Right lobe of liver (tissue), 6 donors: Measurements from ENCODE around the gene RRM1. TPM values are rescaled to one million over a fixed set of nuclear protein-coding genes. Genes with fewer than 3 reads are reported as not detected.
A peak's percentile ranks its signal among the peaks of the same experiment; 100 is the strongest.

ENCODE experiments used
- ATAC-seq, 4 donors: fragments of 200-7000 bp; cut with Tn5 transposase; one replicate each; pipeline ENCODE4 v1.9.1; 2020; ENCODE audit warnings: mild to moderate bottlenecking in 4 of 4, moderate library complexity in 4 of 4
- DNase-seq, 3 donors: peaks; one replicate each; pipeline ENCODE4 v3.0.0-alpha.2; 2020
- H3K27ac ChIP-seq, 3 donors: fragments of 200-600 bp; one replicate each; pipeline ENCODE4 v1.8.0; 2022
- H3K27me3 ChIP-seq, 2 donors: fragments of 200-600 bp; one replicate each; pipeline ENCODE4 v1.8.0; 2022
- H3K36me3 ChIP-seq, 4 donors: fragments of 200-600 bp; sonication (generic) in 1 of 4; one replicate each; pipeline versions ENCODE4 v1.5.1 to v1.8.0; 2017 to 2022; ENCODE audit warnings: control low read depth in 1 of 4
- H3K4me1 ChIP-seq, 4 donors: fragments of 200-600 bp; sonication (generic) in 1 of 4; one replicate each; pipeline versions ENCODE4 v1.5.1 to v1.8.0; 2017 to 2022; ENCODE audit warnings: control low read depth in 1 of 4
- H3K4me3 ChIP-seq, 3 donors: fragments of 200-600 bp; one replicate each; pipeline ENCODE4 v1.8.0; 2022
- H3K9me3 ChIP-seq, 4 donors: fragments of 200-600 bp; sonication (generic) in 1 of 4; one replicate each; pipeline versions ENCODE4 v1.5.1 to v1.8.0; 2017 to 2022; ENCODE audit warnings: control low read depth in 1 of 4
- CTCF ChIP-seq, 4 donors: fragments of 200-600 bp in 3 of 4; fragments of 450-650 bp in 1 of 4; IDR thresholded peaks; one replicate each; pipeline versions ENCODE4 v1.5.1 to v1.8.0; 2016 to 2022; ENCODE audit warnings: antibody characterized with exemption in 4 of 4, mild to moderate bottlenecking in 2 of 4
- POLR2A ChIP-seq: fragments of 450-650 bp; IDR thresholded peaks from one replicate; pipeline ENCODE4 v1.6.1; 2017; ENCODE audit warnings: antibody characterized with exemption, mild to moderate bottlenecking
- WGBS: methylation state at CpG from one replicate; pipeline ENCODE4 v1.1.6; 2018; ENCODE audit warnings: low coverage, low lambda C conversion rate; ENCODE audit not compliant: insufficient coverage; ENCODE audit errors: missing lambda C conversion rate; 5-methylcytosine and 5-hydroxymethylcytosine counted together
- intact Hi-C, 2 donors: fragments of 100-400 bp; cut with DNase I; formaldehyde crosslinking; loops; one replicate each; pipeline versions ENCODE4 v1.11.2 to v1.14.1; 2022
- total RNA-seq, 6 experiments: library from RNA; depleted of rRNA in 2 of 6; stranded (reverse); fragments of >200 nt in 2 of 6; fragmentation: NEBNext Ultra II Directional in 3 of 6; extraction: Animal tissue kit (Norgen Biotek cat#: 25700) in 3 of 6; gene quantifications; one replicate each; pipeline versions ENCODE4 v1.1.0 to v1.2.4, GENCODE V29; 2016 to 2023
- donor health status: DM: no; HTN: yes; CAD: no.
- donor health status: DM: no; HTN: no; CAD: no.
- donor health status: DM: no; HTN: no; CAD: no.
- donor health status: DM: no; HTN: yes; CAD: no.
- donor health status: DM: no; HTN: yes; CAD: no.

Gene RRM1
- total RNA-seq, 6 experiments from 2014 or later = 14.0 to 24.3 (median 16.7) TPM

- Histone ChIP-seq H3K36me3 (peaks cover 0 to 25% (median 5%) of the 10 kb centered on the region in 4 donors), H3K4me3 (no peak overlapping the region), H3K4me1 (peaks cover 0 to 4% (median 0%) of the 10 kb centered on the region in 4 donors), H3K9me3 (no peaks in the 10 kb centered on the region), H3K27me3 (no peaks in the 10 kb centered on the region), H3K27ac (no peak overlapping the region)
- WGBS = 67% methylated on average over 2 of the region's 2 CpGs
- TF ChIP-seq CTCF (IDR thresholded peaks at IDR 0.05) = no peak
- TF ChIP-seq POLR2A = no peak
- intact Hi-C loops = no loop called here
- no peak for DNase-seq
- ATAC-seq = no peak
These were observed 4.3 kb upstream of the RRM1 start for GRCh38 chr11:4090258-4090657.

GRCh38 chr11:4092026-4092425 lies 2.6 kb upstream of the RRM1 start:
- ATAC-seq = no peak
- Histone ChIP-seq H3K27me3 (no peaks in the 10 kb centered on the region), H3K4me3 (no peak overlapping the region), H3K4me1 (peaks cover 0 to 10% (median 1%) of the 10 kb centered on the region in 4 donors), H3K9me3 (no peaks in the 10 kb centered on the region), H3K36me3 (peaks cover 0 to 16% (median under 1%) of the 10 kb centered on the region in 4 donors), H3K27ac (no peak overlapping the region)
- DNase-seq = no peak
- intact Hi-C loops = no loop called here
- 0% methylated on average over 1 of the region's 2 CpGs for WGBS
- no peak for TF ChIP-seq CTCF (IDR thresholded peaks at IDR 0.05)
- no peak for TF ChIP-seq POLR2A

- Histone ChIP-seq H3K36me3 (no peaks in the 10 kb centered on the region), H3K27me3 (no peaks in the 10 kb centered on the region), H3K27ac (peak overlapping the region; percentile 76 to 92 (median 87)), H3K9me3 (no peaks in the 10 kb centered on the region), H3K4me3 (peak overlapping the region; percentile 72 to 81 (median 80)), H3K4me1 (peaks cover 0 to 10% (median 1%) of the 10 kb centered on the region in 4 donors)
- TF ChIP-seq CTCF (IDR thresholded peaks at IDR 0.05) (no peak), POLR2A (no peak)
- DNase-seq = no peak
- intact Hi-C loops = no loop called here
- no peak for ATAC-seq
- 67% methylated on average over 20 of the region's 25 CpGs for WGBS
These were observed 866 bp upstream of the RRM1 start for GRCh38 chr11:4093519-4094347.

GRCh38 chr11:4095509-4096230 lies 1.1 kb downstream of the RRM1 start:
- WGBS = 14% methylated on average over 9 of the region's 10 CpGs
- Histone ChIP-seq H3K9me3 (no peaks in the 10 kb centered on the region), H3K36me3 (no peaks in the 10 kb centered on the region), H3K27me3 (no peaks in the 10 kb centered on the region), H3K4me3 (peak overlapping the region; percentile 72 to 81 (median 80)), H3K4me1 (peaks cover 0 to 10% (median 1%) of the 10 kb centered on the region in 4 donors), H3K27ac (peak overlapping the region in 2 of 3 donors; percentile 76 to 87)
- DNase-seq (no peak), ATAC-seq (no peak)
- intact Hi-C loops = no loop called here
- TF ChIP-seq POLR2A (no peak), CTCF (IDR thresholded peaks at IDR 0.05) (peak in 1 of 4 donors; percentile 5)
